ENCODE results near the gene EPHB2. TPM values are rescaled to one million over a fixed set of nuclear protein-coding genes. Genes with fewer than 3 reads are reported as not detected.

The EPHB2 gene
- total and polyA plus RNA-seq, 2 of the 13 experiments (the other 11 are each of a cell fraction or from before 2014, with no cell fraction given), result 0.03 to 0.11 TPM

DNA sequence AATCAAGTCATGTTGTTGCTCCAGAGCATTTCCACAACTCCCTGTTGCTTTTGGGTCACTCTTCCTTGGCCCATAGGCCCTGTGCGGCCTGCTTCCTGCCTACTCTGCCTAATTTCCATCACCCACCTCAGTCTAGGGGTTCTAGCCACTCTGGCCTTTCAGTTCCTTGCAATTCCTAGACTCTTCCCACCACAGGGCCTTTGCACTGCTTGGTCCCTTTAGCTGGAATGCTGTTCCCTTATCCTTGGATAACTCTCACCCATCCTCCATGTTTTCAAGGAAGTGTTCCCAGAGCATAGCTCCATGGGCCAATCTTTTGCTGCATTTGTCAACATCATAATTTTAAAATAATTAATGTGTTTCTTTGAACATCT, 18.7 kb downstream of the EPHB2 start:
- H3K4me1 ChIP-seq (ENCODE audit: insufficient read depth, low read length), result no peaks in the 10 kb centered on the region
- no TSS peak for BruUV-seq (replicated peaks)
- no peak for ATAC-seq
- DNase-seq (ENCODE audit: low spot score), result no peak
- no peak overlapping the region for H3K4me3 ChIP-seq (replicated peaks in 1 of 3; ENCODE audit: insufficient read depth in 1 of 3, low read depth in 2 of 3, low read length in 3 of 3)
- intact Hi-C loops (cut with micrococcal nuclease; ENCODE audit: unreplicated experiment), result no loop called here
- no peaks in the 10 kb centered on the region for H3K36me3 ChIP-seq (replicated peaks in 1 of 2; ENCODE audit: control insufficient read depth in 1 of 2, insufficient read depth in 2 of 2, low read length in 2 of 2)
- in situ Hi-C loops (cut with HindIII; ENCODE audit: extremely low pct_ligation_motif_present, low pct_unique_long_range_greater_than_20kb), result no loop called here
- 29% methylated on average over 1 of the region's 1 CpG for WGBS (ENCODE audit: low lambda C conversion rate)
- no peak for FAIRE-seq
- H3K9me3 ChIP-seq (ENCODE audit: low read length), result no peaks in the 10 kb centered on the region
- ChIA-PET CTCF (ENCODE audit: low intra/inter-chr PET ratio, low total read pairs) (no interaction called here), POLR2A (no interaction called here)
- TF ChIP-seq ZNF382 (CRISPR knock-in tag; IDR thresholded peaks at IDR 0.05; ENCODE audit: borderline replicate concordance) (no peak), IRF2 (CRISPR knock-in tag; IDR thresholded peaks at IDR 0.05) (no peak), NCOR1 (IDR thresholded peaks at IDR 0.05; ENCODE audit: borderline replicate concordance, low read length) (no peak), ZNF350 (CRISPR knock-in tag; IDR thresholded peaks at IDR 0.05; ENCODE audit: borderline replicate concordance, low read depth) (no peak), MAFF (IDR thresholded peaks at IDR 0.05; ENCODE audit: low read depth, low read length) (no peak), HOXA3 (CRISPR knock-in tag; IDR thresholded peaks at IDR 0.05) (no peak), ZNF205 (CRISPR knock-in tag; IDR thresholded peaks at IDR 0.05) (no peak), ZNF431 (CRISPR knock-in tag; IDR thresholded peaks at IDR 0.05; ENCODE audit: borderline replicate concordance, low read depth) (no peak), AGO1 (IDR thresholded peaks at IDR 0.05; ENCODE audit: low read depth, low read length, poor library complexity, severe bottlenecking) (no peak), SIN3B (IDR thresholded peaks at IDR 0.05; ENCODE audit: low read length) (no peak), FIP1L1 (IDR thresholded peaks at IDR 0.05; ENCODE audit: borderline replicate concordance, insufficient read depth, low read depth, low read length) (no peak), KLF16 (CRISPR knock-in tag; IDR thresholded peaks at IDR 0.05) (no peak), ZNF607 (CRISPR knock-in tag; IDR thresholded peaks at IDR 0.05; ENCODE audit: borderline replicate concordance) (no peak)
- TF ChIP-seq, protein P1, sequence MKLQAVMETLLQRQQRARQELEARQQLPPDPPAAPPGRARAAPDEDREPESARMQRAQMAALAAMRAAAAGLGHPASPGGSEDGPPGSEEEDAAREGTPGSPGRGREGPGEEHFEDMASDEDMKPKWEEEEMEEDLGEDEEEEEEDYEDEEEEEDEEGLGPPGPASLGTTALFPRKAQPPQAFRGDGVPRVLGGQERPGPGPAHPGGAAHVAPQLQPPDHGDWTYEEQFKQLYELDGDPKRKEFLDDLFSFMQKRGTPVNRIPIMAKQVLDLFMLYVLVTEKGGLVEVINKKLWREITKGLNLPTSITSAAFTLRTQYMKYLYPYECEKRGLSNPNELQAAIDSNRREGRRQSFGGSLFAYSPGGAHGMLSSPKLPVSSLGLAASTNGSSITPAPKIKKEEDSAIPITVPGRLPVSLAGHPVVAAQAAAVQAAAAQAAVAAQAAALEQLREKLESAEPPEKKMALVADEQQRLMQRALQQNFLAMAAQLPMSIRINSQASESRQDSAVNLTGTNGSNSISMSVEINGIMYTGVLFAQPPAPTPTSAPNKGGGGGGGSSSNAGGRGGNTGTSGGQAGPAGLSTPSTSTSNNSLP (IDR thresholded peaks at IDR 0.05; ENCODE audit: low read depth, low read length), result no peak
- TF ChIP-seq, protein P2, sequence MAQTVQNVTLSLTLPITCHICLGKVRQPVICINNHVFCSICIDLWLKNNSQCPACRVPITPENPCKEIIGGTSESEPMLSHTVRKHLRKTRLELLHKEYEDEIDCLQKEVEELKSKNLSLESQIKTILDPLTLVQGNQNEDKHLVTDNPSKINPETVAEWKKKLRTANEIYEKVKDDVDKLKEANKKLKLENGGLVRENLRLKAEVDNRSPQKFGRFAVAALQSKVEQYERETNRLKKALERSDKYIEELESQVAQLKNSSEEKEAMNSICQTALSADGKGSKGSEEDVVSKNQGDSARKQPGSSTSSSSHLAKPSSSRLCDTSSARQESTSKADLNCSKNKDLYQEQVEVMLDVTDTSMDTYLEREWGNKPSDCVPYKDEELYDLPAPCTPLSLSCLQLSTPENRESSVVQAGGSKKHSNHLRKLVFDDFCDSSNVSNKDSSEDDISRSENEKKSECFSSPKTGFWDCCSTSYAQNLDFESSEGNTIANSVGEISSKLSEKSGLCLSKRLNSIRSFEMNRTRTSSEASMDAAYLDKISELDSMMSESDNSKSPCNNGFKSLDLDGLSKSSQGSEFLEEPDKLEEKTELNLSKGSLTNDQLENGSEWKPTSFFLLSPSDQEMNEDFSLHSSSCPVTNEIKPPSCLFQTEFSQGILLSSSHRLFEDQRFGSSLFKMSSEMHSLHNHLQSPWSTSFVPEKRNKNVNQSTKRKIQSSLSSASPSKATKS (CRISPR knock-in tag; IDR thresholded peaks at IDR 0.05), result no peak
- no peak overlapping the region for H3K27ac ChIP-seq (ENCODE audit: extremely low read length, insufficient read depth, low read length)
- H4K20me1 ChIP-seq (ENCODE audit: insufficient read depth, low read length), result no peaks in the 10 kb centered on the region
- H2AFZ ChIP-seq (ENCODE audit: low read length), result no peak overlapping the region
- peaks cover 0 to 13% of the 10 kb centered on the region in 2 experiments; a peak in 2 of 5 replicates for H3K27me3 ChIP-seq (ENCODE audit: control insufficient read depth in 1 of 2, insufficient read depth in 2 of 2, low read length in 2 of 2)
- H3K79me2 ChIP-seq (ENCODE audit: insufficient read depth, low read length), result no peaks in the 10 kb centered on the region
- H3K4me2 ChIP-seq (ENCODE audit: low read depth, low read length), result no peak overlapping the region
- H3K9ac ChIP-seq (ENCODE audit: insufficient read depth, low read depth, low read length), result no peak overlapping the region

Measured in HepG2 (cell line).